SW480 (cell line): ENCODE measurements around the gene GPR83.
"Not testable (repeated sequence)": the region's sequence is repeated elsewhere in the genome, so short reads cannot be mapped to it uniquely, and the experiment has no call there.

Source experiments
- DNase-seq: peaks from one replicate; pipeline ENCODE4 v3.0.0-alpha.2; 2016; ENCODE audit warnings: low spot score

The GPR83 gene

DNA sequence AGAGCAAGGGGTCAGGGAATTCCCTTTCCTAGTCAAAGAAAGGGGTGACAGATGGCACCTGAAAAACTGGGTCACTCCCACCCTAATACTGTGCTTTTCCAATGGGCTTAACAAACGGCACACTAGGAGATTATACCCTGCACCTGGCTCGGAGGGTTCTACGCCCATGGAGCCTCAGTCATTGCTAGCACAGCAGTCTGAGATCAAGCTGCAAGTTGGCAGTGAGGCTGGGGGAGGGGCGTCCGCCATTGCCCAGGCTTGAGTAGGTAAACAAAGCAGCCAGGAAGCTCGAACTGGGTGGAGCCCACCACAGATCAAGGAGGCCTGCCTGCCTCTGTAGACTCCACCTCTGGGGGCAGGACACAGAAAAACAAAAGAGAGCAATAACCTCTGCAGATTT is 30.6 kb downstream of the GPR83 start:
- DNase-seq = not testable (repeated sequence)

DNA sequence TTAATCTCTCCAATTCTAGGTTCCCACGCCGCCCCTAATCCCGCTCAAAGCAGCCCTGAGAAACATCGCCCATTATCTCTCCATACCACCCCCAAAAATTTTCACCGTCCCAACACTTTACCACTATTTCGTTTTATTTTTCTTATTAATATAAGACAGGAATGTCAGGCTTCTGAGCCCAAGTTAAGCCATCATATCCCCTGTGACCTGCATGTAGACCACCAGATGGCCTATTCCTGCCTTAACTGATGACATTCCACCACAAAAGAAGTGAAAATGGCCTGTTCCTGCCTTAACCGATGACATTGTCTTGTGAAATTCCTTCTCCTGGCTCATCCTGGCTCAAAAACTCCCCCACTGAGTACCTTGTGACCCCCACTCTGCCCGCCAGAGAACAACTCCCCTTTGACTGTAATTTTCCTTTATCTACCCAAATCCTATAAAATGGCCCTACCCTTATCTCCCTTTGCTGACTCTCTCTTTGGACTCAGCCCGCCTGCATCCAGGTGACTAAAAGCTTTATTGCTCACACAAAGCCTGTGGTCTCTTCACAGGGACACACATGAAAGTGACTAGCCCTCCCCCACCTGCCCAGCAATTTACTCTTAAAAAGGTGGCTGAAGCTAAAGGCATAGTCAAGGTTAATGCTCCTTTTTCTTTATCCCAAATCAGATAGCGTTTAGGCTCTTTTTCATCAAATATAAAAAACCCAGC is 50.2 kb downstream of the GPR83 start:
- peak; percentile 72 for DNase-seq

DNA sequence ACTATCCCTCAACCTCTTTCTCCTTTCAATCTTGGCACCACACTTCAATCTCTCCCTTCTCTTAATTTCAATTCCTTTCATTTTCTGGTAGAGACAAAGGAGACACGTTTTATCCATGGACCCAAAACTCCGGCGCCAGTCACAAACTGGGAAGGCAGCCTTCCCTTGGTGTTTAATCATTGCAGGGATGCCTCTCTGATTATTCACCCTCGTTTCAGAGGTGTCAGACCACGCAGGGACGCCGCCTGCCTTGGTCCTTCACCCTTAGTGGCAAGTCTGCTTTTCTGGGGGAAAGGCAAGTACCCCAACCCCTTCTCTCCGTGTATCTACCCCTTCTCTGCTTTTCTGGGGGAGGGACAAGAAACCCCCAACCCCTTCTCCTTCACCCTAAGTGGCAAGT is 54.9 kb downstream of the GPR83 start:
- not testable (repeated sequence) for DNase-seq

DNA sequence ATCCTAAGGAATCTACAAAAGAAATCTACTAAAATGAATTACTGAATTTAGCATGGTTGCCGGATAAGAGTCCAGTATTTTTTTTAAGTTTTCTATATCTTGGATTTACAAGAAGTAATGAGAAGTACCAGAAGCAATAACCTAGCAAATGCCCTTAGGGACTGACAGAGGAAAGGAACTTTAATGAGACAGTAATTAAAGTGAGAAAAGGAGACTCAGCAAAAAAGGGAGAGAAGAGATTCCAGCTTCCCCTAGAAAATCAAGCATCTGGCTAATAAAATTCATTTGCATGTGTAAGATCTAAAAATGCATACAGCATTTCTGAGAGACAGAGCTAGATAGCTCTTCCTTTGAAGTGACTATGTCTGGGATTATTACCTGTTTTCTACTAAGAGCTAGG is 57.7 kb downstream of the GPR83 start:
- DNase-seq = no peak

DNA sequence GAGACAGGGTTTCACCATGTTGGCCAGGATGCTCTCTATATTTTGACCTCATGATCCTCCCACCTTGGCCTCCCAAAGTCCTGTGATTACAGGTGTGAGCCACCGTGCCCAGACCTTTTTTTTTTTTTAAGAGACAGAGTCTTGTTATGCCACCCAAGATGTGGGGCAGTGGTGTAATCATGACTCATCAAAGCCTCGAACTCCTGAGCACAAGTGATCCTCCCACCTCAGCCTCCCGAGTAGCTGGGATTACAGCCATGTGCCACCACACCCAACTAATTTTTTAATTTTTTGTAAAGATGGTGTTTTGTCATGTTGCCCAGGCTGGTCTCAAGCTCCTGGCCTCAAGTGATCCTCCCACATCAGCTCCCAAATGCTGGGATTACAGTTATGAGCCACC is 59.0 kb downstream of the GPR83 start:
- DNase-seq = no peak

DNA sequence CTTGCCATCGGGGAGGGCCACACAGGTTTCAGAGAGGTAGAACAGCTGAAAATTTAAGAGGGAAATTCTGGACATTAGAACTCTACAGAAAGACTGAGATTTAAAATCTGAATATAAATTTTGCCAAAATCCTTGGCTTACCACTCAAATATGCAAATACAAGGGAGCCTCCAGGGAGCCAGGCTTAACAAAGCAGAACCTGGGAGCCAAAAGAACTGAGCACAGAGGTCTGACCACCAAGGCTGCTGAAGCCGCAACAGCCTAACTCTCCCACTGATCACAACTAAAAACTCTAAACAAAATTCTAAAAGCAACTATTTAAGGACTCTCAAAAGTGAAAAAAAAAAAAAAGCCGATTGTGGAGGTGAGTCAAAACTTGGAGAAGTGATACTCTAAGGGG is 62.6 kb downstream of the GPR83 start:
- no peak for DNase-seq

DNA sequence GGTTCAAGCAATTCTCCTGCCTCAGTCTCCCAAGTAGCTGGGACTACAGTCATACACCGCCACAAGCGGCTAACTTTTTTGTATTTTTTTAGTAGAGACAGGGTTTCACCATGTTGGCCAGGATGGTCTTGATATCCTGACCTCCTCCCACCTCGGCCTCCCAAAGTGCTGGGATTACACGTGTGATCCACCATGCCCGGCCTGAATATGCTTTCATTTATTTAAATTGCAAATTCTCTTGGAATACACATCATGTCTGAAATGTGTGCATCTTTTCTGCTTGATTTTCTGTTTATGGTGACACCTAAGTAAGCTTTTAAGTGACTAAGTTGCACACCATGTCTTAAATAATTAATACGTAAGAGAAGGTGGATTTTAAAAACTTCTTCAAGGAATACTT is 65.2 kb downstream of the GPR83 start:
- DNase-seq = no peak

DNA sequence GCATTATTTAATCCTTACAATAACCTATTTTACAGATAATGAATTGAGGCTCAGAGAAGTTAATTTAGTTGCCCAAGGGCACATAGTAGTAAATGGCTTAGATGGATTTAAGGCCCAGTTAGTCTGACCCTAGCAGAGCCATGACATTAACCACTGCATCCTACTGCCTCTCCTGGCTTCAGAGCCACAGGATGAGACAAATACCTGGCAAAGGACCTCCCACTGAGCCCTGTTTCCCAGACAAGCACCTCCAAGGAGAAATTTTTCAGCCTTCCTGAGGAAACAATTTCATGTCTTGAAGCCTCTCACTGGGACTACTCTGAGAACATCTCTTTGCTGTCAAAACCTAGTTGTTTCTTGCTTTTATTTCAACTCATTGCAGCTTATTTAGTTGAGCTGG is 68.4 kb downstream of the GPR83 start:
- DNase-seq = no peak

DNA sequence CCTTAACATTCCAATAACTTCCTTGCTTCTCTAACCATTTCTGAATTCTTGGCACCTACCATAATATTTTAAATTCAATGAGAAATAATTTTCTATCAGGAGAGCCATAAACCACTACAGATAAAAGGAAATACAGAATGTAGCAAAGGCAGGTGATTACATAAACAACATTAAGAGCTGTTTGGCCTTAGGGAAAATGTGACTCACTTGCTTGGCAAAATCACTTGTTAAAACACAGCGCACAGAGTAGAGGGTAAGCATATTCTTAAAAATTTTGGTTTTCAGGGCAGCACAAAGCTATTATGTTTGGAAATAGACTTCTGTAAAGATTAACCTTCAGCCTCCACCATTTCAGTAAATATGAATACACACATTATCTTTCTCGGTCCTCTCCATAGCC is 70.4 kb downstream of the GPR83 start:
- no peak for DNase-seq

DNA sequence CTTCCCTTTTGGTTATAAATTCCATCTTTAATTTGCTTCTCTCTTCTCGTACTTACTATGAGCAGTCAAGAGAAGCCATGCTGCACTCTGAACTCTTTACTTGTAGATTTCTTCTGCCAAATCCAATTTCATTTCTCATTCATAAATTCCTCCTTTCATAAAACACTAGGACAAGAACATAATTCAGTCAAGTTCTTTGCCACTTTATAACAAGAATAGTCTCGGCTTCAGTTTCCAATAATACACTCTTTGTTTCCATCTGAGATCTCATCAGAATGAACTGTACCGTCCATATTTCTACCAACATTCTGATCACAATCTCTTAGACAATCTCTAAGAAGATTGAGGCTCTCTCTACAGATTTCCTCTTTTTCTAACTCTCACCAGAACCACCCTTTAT is 71.7 kb downstream of the GPR83 start:
- DNase-seq = no peak

DNA sequence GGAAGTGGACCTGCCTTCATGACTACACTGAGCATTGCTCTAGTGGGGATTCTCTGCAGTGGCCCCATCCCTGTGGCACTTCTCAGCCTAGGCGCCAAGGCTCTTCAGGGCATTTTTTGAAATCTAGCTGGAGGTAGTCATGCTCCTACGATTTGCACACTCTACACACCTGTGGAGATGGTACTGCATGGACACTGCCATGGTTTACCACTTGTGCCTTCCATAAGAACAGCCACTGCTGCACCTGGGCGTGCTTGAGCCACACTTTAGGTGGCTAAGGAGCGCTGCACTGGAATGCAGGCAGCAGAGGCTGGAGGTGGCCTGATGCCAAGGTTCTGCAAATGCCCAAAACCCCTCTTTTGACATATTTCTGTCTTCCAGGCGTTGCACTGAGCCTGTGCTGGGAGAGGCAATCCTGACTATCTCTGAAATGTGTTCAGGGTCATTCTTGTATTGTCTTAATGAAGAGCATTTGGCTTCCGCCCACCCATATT is 72.6 kb downstream of the GPR83 start:
- DNase-seq = no peak
